ENCODE results near the gene RCBTB1.

The RCBTB1 gene

DNA sequence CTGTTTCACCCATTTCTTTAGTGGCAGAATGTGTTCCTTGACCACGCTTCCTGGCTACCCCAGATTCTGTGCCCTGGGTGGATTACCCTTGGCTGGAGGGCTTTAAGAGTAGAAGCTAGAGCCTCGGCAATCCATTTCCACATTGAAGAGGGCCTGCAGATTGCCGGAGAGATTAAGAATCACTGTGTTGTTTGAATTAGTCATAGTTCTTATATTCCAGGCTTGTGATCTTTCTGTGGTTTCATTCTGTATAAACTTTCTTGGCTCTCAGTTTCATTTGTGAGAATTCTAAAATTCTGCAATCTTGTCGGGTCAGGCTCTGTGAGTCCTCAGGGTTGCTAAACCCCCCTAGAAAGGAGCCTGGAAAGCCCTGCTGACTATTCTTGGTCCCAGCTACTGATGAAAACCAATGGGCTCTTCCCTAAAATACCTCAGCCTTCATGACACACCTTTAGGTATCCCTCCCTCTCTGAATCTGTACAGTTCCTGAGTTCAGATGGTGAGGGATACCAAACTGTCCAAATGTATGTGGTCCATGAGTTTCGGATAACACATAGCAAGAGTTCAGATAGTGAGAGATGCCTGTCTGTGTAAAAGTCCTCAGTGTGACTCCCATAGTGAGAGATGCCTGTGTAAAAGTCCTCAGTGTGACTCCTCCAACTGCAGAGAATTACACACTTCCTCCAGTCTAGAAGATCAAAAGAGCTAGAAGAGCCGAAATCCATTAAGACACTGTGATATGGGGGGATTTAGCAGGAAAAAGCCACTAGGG is 85.3 kb downstream of the RCBTB1 start:
- no peak for DNase-seq

GRCh38 chr13:49498206-49498605 is 87.2 kb downstream of the RCBTB1 start:
- DNase-seq, result no peak

- DNase-seq, result peak; percentile 36
Measured at GRCh38 chr13:49497272-49497671, 88.1 kb downstream of the RCBTB1 start.

DNA sequence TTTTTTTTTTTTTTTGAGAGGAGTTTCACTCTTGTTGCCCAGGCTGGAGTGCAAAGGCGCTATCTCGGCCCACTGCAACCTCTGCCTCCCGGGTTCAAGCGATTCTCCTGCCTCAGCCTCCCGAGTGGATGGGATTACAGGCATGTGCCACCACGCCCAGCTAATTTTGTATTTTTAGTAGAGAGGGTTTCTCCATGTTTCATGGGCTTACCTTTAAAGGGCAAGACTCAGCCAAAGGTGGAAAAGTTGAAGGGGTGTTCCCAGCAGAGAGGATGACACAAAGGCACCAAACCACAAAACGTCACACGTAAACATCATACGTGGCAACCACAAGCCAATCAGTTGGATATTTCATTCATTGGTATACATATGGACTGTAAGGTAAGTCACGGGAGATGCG is 88.5 kb downstream of the RCBTB1 start:
- DNase-seq, result peak; percentile 74

DNA sequence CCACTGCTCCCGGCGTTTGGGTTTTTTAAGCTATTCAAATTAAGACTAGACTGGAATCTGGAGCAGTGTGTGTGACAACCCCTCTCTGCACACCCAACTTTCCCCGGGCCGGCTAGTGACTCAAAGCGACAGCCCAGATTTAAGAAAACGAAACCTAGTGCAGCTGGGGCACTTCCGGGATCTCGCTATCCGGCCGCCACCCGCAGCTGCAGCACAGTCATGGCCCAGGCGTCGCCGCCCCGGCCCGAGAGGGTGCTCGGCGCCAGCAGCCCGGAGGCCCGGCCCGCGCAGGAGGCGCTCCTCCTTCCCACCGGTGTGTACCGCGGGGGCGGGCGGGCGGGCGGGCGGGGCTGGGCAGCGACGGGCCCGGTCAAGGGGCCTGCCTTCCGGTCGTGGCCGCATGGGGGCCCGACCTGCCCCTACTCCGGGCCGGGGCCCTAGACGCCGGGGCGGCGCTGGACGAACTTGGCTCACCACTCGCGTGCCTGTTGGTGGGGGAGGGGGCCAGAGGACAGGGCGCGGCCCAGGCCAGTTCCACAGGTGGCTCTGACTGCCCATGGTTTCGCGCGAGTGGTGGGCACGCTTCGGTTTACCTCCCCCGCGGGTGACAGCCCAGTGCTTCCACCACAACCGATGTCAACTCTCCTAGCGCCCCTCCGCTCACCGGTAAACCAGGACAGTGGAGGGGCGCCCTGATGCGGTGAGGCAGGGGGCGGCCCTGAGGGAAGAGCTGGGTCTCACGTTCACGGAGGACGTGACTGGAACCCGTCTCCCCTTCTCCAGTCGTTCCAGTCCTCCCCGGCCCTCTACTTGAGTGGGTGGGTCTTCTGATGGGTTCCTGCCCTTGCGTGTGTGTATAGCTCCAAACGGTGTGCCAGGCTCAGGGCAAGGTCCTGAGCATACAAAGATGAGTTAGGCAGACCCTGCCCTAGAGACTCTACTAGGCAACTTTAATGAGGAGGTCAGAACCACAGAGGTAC is 89.3 kb downstream of the RCBTB1 start, which contains the start of gene PHF11:
TSS of gene PHF11 (plus strand) at position 171 of the 980 bp plus-strand sequence. CDS start at position 220, 49 bp downstream.
- DNase-seq, result peak; percentile 88

- DNase-seq, result no peak
Measured at GRCh38 chr13:49494645-49495044, 90.7 kb downstream of the RCBTB1 start.

DNA sequence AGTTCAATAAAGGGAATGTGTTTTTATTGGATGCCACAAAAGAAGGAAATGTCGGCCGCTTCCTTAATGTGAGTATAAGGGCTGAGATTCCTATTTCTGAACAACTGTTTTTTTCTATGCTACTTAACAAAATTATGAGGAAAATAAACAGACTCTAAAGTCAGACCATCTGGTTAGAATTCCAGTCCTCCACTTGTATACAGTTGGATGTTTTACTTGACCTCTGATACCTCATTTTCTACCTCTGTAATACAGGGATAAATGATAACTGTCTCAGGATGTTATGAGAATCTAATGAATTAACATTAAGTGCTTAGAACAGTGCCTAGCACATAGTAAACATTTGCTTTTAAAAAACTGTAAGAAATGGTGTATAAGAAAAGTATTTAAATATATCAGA is 96.8 kb downstream of the RCBTB1 start:
- no peak for DNase-seq

All from stimulated activated CD8-positive, alpha-beta memory T cell treated with anti-CD3 and anti-CD28 coated beads, Interleukin-4, amount 100 ng/mL, for 48 hours (primary cell).